GM18868 (cell line): ENCODE data around the gene ZNF135.
A peak's percentile ranks its signal among the peaks of the same experiment; 100 is the strongest.

Source experiments
- ATAC-seq: cut with Tn5 transposase; IDR thresholded peaks from one replicate; pipeline ENCODE4 v1.9.1; 2021; ENCODE audit warnings: mild to moderate bottlenecking, moderate library complexity; ENCODE audit not compliant: unreplicated experiment

ZNF135 gene

DNA sequence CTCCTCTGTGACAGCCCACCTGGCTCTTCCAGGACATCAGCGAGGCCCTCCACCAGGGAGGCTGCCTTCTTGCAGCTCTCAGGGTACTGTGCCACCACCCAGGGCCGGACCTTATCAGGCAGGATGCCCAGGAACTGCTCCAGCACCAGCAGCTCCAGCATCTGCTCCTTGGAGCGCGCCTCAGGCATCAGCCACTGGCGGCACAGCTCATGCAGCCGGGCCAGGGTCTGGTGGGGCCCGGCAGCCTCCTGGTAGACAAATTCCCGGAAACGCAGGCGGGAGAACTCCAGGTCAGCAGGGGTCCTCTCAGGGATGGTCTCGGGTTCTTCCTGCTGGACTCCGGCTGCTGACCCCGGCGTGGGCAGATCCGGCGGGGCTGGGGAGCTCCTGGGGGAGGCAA lies 30.8 kb downstream of the ZNF135 start:
- ATAC-seq, result no peak

DNA sequence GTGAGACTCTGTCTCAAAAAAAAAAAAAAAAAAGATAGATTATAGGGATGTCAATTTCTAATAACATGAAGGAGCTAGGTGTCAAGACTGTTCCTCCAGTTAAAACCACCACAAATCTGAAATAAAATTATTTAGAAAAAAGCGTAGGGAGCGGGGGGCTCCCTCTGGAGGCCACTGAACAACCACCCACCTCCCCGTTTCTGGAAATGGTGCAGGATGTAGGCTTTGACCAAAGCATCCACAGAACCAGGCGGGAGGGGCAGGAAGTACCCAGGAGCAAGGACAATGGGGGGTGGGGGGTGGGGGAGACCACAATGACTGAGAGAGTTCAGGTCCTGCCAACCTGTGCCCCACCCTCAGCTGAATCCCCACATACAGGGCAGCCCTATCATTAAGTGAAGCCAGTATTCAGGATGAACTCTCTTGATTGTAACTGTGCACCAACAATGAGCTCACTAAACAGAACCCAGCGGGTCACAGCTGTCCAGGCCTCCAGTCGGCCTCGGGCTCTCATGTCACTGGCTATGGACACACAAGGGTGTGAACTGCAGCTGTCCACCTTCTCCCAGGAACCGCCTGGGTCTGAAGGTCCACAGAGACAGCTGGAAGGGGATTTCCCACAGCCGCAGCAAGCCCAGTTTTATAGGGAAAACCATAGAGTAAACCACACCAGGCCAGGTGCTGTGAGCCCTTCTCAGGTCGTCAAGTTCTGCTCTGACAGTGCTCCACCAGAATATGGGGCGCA lies 32.3 kb downstream of the ZNF135 start:
- no peak for ATAC-seq

DNA sequence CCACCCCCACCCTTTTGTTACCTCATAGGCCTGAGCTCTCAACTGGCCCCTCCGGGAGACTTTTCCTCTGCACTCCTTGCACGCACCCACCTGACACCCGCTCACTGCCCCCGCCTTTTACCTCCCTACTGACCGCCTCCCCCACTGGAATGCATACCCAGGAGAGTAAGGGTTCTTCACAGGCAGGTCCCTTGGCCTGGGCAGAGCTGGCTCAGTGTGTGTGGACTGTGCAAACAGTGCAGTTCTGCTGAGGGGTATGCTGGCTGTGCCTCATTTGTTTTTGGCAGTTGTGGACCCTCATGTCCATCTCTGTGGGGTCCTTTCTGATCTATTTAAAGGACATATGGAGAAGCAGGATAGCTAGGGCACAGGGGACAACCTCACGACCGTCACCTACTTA lies 34.0 kb downstream of the ZNF135 start:
- no peak for ATAC-seq

DNA sequence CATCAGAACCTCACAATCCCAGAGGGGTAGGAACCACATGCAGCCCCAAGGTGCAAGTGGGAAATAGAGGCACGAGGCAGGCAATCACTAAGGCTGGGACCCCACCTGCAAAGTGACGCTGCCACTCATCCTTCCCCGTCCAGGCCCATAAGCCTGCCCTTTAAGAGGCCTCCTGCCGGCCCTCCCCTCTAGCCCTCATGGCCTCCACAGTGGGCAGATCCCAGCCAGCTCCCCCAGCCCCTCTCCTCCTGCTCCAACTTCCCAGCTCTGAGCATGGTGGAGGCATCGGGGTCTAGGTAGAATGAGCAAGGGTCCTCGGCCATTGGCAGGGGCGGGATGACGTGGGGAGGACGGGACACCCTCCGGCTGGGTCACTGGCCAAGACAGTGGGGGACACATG lies 36.2 kb downstream of the ZNF135 start:
- no peak for ATAC-seq

DNA sequence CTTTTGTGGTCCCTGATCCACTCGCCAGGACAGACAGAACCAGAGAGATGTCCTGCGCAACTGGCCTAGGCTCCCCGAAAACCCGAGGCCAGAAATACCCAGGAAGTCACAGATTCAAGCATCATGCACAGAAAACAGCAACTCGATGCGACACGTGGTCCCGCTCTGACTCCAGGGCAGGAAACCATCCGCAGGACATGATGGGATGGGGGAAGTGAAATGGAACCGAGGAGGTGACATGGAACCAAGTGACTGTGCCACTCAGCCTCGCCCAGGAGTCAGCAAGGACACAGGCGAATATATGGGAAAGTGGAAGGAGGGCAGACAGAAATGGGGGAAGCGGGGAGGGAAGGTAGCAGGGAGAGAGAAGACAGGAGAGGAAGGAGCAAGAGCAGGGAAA lies 37.8 kb downstream of the ZNF135 start:
- no peak for ATAC-seq

DNA sequence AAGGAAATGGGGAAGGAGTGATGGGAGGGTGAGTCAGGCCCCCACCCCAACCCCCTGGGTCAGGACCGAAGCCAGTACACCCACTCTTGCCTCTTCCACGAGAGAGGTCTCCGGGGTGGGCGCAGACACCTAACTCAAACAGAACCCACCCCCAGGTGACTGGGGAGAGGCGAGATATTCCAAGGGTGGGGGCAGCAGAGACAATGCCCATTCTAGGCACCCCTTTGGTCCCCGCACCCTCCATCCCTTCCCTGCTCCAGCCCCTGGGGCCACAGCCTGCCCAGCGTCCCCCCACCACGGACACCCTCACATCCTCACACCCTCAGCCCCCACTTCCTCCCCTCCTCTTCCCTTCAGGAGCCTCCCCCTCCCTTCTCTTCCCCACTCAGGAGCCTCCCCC lies 38.3 kb downstream of the ZNF135 start:
- no peak for ATAC-seq

DNA sequence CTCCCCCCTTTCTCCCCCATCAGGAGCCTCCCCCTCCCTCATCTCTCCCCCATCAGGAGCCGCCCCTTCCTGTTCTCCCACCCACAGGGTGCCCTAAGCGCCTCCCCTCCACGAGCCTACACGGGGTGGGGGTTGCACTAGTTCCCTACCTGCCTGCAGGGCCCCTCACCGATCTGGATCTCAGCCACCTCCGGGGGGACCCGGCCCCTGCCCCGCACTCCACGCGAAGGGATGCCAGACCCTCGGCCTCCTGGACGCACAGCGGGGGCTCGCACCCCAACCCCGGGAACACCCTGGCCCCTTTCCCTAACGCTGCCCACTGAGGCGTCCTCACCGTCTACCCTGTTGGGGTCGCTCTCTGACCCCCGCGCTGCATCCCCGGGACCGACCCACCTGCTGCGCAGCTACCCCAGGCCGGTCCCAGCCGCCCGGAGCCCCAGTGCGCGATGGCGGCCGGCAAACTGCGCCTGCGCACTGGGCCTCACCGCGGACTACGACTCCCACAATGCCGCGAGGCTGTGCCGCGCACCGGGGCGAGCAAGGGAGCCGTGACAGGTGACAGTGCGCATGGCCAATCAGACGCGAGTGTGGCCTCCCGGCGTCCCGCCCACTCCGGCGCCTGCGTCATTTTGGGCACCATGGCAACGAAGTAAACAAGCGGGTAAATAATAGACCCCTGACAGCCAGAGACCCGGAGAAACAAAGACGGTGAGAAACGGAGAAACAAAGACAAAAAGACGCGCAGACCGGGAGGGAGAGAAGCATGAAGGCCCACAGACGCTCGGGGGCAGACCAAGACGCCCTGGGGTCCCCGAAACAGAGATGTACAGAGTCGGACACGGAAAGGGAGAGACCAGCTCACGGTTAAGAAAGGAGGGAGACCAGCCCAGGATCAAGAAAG lies 38.9 kb downstream of the ZNF135 start, which contains the start of gene ZSCAN18:
Gene ZSCAN18, minus strand, starts transcription at position 451 of the 901 bp plus-strand sequence. CDS start 7,964 bp downstream, outside the sequence.
- ATAC-seq, result peak; percentile 95

DNA sequence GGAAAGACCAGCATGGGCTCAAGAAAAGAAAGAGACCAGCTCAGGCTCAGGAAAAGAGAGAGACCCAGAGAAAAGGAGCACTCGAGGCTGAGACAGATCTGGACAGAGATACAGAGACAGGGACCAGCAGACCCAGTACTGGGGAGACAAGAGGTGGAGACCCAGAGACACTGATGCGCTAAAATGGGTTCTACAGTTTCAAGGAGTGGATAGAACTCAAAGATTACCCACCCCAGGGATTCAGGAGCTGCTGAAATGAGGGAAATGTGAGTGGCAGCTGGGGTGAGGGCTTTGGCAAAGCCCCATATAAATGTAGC lies 39.6 kb downstream of the ZNF135 start:
- ATAC-seq, result no peak

DNA sequence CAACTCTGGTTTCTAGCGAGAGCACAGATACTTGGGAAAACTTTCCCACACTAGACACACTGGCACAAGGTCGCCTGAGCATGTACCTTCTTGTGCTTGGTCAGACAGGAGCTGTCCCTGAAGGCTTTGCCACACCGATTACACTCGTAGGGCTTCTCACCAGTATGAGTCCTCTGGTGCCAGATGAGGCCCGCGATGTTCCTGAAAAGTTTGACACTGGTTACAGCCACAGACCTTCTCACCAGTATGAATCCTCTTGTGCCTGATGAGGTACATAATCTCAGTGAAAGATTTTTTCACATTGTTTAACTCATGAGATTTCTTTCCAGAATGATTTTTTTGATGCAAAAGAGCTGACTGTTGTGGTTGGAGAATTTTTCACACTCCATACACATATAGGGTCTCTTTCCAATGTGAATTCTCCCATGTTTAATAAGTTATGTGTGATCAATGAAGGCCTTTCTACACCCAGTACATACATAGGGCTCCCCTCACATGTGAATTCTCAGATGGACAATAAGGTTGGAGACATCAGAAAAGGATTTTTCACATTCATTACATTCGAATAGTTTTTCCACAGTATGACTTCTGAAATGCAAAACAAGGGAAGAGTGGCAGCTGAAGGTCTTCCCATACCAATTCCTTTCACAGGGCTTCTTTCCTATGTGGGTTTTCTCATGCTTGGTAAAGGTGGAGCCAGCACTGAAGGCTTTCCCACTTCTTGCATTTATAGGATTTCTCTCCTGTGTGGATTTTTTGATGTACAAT lies 48.9 kb downstream of the ZNF135 start:
- ATAC-seq, result no peak

DNA sequence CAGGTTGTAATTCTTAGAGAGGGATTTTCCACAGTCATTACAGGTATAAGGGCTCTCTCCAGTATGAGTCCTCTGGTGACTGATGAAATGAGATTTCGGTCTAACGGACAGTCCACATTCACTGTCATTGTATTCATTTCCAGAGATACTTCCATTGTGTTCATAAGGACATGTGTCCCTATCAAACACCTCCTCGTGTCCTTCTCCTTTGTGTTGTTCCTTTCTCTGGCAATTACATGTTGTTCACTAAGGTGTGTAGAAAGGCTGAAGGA lies 49.4 kb downstream of the ZNF135 start:
- no peak for ATAC-seq

DNA sequence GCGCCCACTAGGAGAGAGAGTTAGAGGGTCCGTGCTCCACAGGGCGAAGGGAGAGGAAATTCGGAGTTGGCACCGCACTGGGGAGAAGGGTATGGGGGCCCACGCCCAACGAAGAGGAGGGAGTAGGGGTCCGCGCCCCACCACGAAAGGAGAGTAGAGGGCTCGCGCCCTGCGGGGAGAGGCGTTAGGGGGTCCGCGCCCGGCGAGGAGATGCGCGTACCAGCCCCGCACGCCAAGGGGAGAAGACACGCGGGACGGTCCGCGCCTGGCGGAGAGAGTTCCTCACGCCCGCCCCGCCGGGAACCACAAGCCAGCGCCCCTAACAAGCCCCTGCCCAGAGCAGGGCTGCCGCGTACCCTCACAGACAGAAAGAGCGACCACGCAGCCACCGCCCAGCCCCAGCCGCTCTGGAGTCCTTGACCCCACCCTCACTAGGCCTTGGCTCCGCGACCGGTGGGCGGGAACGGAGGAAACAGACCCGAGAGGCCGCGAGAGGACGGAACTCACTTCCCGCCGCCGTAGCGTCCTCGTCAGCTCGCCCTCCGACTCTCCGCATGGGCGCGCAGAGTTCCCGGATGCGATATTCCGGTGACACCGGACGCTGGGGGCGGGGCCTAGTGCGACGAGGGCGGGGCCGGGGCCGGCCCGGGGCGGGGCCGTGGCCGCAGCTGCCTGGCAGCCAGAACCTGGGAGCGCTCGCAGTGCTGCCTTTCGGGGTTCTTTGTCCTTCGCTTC lies 58.9 kb downstream of the ZNF135 start:
- no peak for ATAC-seq

DNA sequence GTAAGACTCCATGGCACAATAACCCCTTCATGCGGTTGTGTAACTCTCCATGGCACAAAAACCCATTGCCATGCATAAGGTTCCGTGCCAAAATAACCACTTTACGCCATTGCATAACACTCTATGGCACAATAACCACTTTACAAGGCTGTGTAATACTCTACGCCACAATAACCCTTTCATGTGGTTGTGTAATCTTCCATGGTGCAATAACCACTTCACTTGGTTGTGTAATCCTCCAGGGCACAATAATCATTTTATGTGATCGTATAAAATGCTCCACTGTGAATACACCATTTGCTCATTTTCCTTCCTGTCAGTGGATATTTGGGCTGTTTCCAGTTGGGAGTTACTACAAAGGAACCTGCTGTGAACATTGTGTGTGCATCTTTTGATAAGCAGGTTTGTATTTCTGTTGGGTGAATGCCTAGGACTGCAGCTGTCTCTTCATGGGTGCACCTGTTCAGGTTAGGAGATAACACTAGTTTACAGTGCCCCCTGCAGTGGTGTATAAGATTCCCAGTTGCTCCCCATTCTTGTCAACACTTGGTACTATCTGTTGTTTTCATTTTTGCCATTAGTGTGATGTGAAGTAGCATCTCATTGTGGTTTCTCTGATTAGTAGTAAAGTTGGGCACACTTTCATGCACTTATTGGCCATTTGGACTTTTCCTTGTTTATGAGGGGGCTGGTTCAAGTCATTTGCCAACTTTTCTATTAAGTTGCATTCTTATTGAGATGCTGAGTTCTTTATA lies 60.1 kb downstream of the ZNF135 start:
- ATAC-seq, result no peak
